HepG2 (cell line): ENCODE results near the gene NOS1.
A peak's percentile ranks its signal among the peaks of the same experiment; 100 is the strongest.

Experiments used
- KDM5A ChIP-seq: fragments of 200-600 bp; sonication (generic); IDR thresholded peaks from 2 replicates; pipeline ENCODE4 v1.7.0; 2018; ENCODE audit warnings: antibody characterized with exemption, mild to moderate bottlenecking, low read length, borderline replicate concordance
- NR2F1 ChIP-seq, 2 experiments: fragments of 450-650 bp in 1 of 2; formaldehyde crosslinking in 1 of 2; IDR thresholded peaks; 2 replicates each; pipeline versions ENCODE4 v1.5.0 to v1.6.1; 2016 to 2020; ENCODE audit warnings: mild to moderate bottlenecking in 1 of 2, missing compliant biosample characterization in 1 of 2, missing genetic modification reagents in 1 of 2, moderate library complexity in 1 of 2
- RBAK ChIP-seq: sonication (generic); formaldehyde crosslinking; IDR thresholded peaks from 2 replicates; pipeline ENCODE4 v1.5.1; 2020; ENCODE audit warnings: mild to moderate bottlenecking, missing genetic modification reagents
- SMAD3 ChIP-seq: sonication (generic); formaldehyde crosslinking; IDR thresholded peaks from 2 replicates; pipeline ENCODE4 v1.4.0; 2020; ENCODE audit warnings: missing genetic modification reagents
- YY1 ChIP-seq: IDR thresholded peaks from 2 replicates; pipeline ENCODE4 v1.6.1; 2011; ENCODE audit warnings: low read length, low read depth, moderate library complexity, mild to moderate bottlenecking; ENCODE audit not compliant: insufficient read depth, insufficient replicate concordance
- ZNF160 ChIP-seq: sonication (generic); formaldehyde crosslinking; IDR thresholded peaks from 2 replicates; pipeline ENCODE4 v1.8.0; 2022; ENCODE audit warnings: mild to moderate bottlenecking, inconsistent platforms, missing genetic modification reagents
- ZNF281 ChIP-seq: sonication (generic); formaldehyde crosslinking; IDR thresholded peaks from 2 replicates; pipeline ENCODE4 v1.4.0; 2020; ENCODE audit warnings: missing genetic modification reagents, borderline replicate concordance
- ZNF660 ChIP-seq: sonication (generic); formaldehyde crosslinking; IDR thresholded peaks from 2 replicates; pipeline ENCODE4 v1.5.1; 2020; ENCODE audit warnings: mild to moderate bottlenecking, low read depth, missing genetic modification reagents, borderline replicate concordance

- TF ChIP-seq ZNF160 (CRISPR knock-in tag) = no peak
- TF ChIP-seq RBAK (CRISPR knock-in tag) = 0 out of 2 replicates have a peak, but pooled peaks have one; percentile 22
- no peak for TF ChIP-seq SMAD3 (CRISPR knock-in tag)
- TF ChIP-seq NR2F1 (CRISPR knock-in tag; IDR thresholded peaks at IDR 0.05) = no peak
- TF ChIP-seq KDM5A = no peak
- no peak for TF ChIP-seq ZNF281
- TF ChIP-seq YY1 = no peak
- TF ChIP-seq ZNF660 = no peak
Measured at GRCh38 chr12:117189725-117190209, 171.7 kb downstream of the NOS1 start.
